Stimulated activated CD8-positive, alpha-beta memory T cell treated with anti-CD3 and anti-CD28 coated beads, Interleukin-15, amount 100 ng/mL, for 48 hours (primary cell): Measurements from ENCODE around the gene TMEM92.

Experiments
- DNase-seq, 2 donors: peaks; one replicate each; pipeline ENCODE4 v3.0.0-alpha.2; 2020; ENCODE audit warnings: low read depth in 2 of 2

Gene TMEM92

GRCh38 chr17:50328363-50329325 lies 54.4 kb downstream of the TMEM92 start:
- DNase-seq: no peak

- no peak for DNase-seq
Measured at GRCh38 chr17:50329716-50330115, 55.5 kb downstream of the TMEM92 start.

- no peak for DNase-seq
Measured at GRCh38 chr17:50330151-50330775, 56.0 kb downstream of the TMEM92 start.
